SK-N-SH (cell line): ENCODE data around the gene LRRC45. TPM values are rescaled to one million over a fixed set of nuclear protein-coding genes. Genes with fewer than 3 reads are reported as not detected.

Source experiments
- CTCF ChIA-PET: fragments of 300-600, 350-600 bp; formaldehyde crosslinking; extraction: SDS; loops from one replicate; lab custom pipeline; 2021; lab: Yijun Ruan, JAX
- POLR2A ChIA-PET: fragments of 350-600 bp; sonication (Branson Sonifier 250); formaldehyde crosslinking; extraction: SDS; loops from one replicate; lab custom pipeline; 2020; ENCODE audit warnings: antibody characterized with exemption, inconsistent platforms; lab: Yijun Ruan, JAX
- DNase-seq: peaks from one replicate; pipeline ENCODE4 v3.0.0; 2012
- H2AFZ ChIP-seq: fragments of 200-600 bp; sonication (generic); 2 replicates; pipeline ENCODE4 v1.8.1; 2016; ENCODE audit warnings: antibody characterized with exemption, mild to moderate bottlenecking, low read depth
- H3F3A ChIP-seq: fragments of 200-600 bp; sonication (generic); replicated peaks from 2 replicates; pipeline ENCODE3; 2016; ENCODE audit warnings: antibody characterized with exemption, mild to moderate bottlenecking; ENCODE audit not compliant: insufficient read depth
- H3K27ac ChIP-seq, 2 experiments: fragments of 200-500 bp in 1 of 2; fragments of 200-600 bp in 1 of 2; sonication (Bioruptor generic) in 1 of 2; sonication (generic), shearing (Covaris generic) in 1 of 2; 2 replicates each; pipeline versions ENCODE4 v1.5.1 to v1.6.1; 2014 to 2016; ENCODE audit warnings: low read depth in 2 of 2, inconsistent platforms in 1 of 2, low read length in 1 of 2, mild to moderate bottlenecking in 1 of 2, mixed read lengths in 1 of 2
- H3K27me3 ChIP-seq: fragments of 200-600 bp; sonication (generic), shearing (Covaris generic); 2 replicates; pipeline ENCODE4 v1.6.1; 2016; ENCODE audit warnings: mixed run types; ENCODE audit not compliant: insufficient read depth
- H3K36me3 ChIP-seq, 2 experiments: fragments of 200-500 bp in 1 of 2; fragments of 200-600 bp in 1 of 2; sonication (Bioruptor generic) in 1 of 2; sonication (generic) in 1 of 2; replicated peaks in 1 of 2; 2 replicates each; pipeline versions ENCODE3 to v1.5.1; 2014 to 2016; ENCODE audit warnings: low read length in 1 of 2, mild to moderate bottlenecking in 1 of 2; ENCODE audit not compliant: insufficient read depth in 2 of 2, control insufficient read depth in 1 of 2
- H3K4me1 ChIP-seq, 2 experiments: fragments of 200-500 bp in 1 of 2; fragments of 200-600 bp in 1 of 2; sonication (Bioruptor generic) in 1 of 2; sonication (generic), shearing (Covaris generic) in 1 of 2; 2 replicates each; pipeline versions ENCODE4 v1.5.1 to v1.6.1; 2014 to 2016; ENCODE audit warnings: low read depth in 1 of 2, low read length in 1 of 2, mixed run types in 1 of 2; ENCODE audit not compliant: insufficient read depth in 2 of 2, control insufficient read depth in 1 of 2
- H3K4me2 ChIP-seq: fragments of 200-600 bp; sonication (generic), shearing (Covaris generic); 2 replicates; pipeline ENCODE4 v1.6.1; 2017; ENCODE audit warnings: mixed run types
- H3K4me3 ChIP-seq, 2 experiments: fragments of 200-500 bp in 1 of 2; fragments of 200-600 bp in 1 of 2; sonication (Bioruptor generic) in 1 of 2; sonication (generic), shearing (Covaris generic) in 1 of 2; 2 replicates each; pipeline versions ENCODE4 v1.5.1 to v1.8.1; 2014 to 2016; ENCODE audit warnings: low read depth in 2 of 2, inconsistent platforms in 1 of 2, low read length in 1 of 2, mild to moderate bottlenecking in 1 of 2, mixed read lengths in 1 of 2, moderate library complexity in 1 of 2
- H3K79me2 ChIP-seq: fragments of 200-600 bp; sonication (generic); 2 replicates; pipeline ENCODE4 v1.8.1; 2017; ENCODE audit warnings: mild to moderate bottlenecking; ENCODE audit not compliant: insufficient read depth
- H3K9ac ChIP-seq: fragments of 200-600 bp; sonication (generic); 2 replicates; pipeline ENCODE4 v1.6.1; 2017; ENCODE audit warnings: mixed run types
- H3K9me2 ChIP-seq: fragments of 200-600 bp; sonication (generic); 2 replicates; pipeline ENCODE4 v1.6.1; 2017; ENCODE audit warnings: mixed run types
- H3K9me3 ChIP-seq: fragments of 200-600 bp; sonication (generic); 2 replicates; pipeline ENCODE4 v1.6.1; 2017; ENCODE audit warnings: mixed run types, mild to moderate bottlenecking, moderate library complexity
- H4K20me1 ChIP-seq: fragments of 200-600 bp; sonication (generic); 2 replicates; pipeline ENCODE4 v1.6.1; 2017; ENCODE audit warnings: mild to moderate bottlenecking, mixed run types; ENCODE audit not compliant: insufficient read depth
- FOXJ3 ChIP-seq: sonication (generic); formaldehyde crosslinking; IDR thresholded peaks from 2 replicates; pipeline ENCODE4 v1.5.1; 2020; ENCODE audit warnings: mild to moderate bottlenecking, missing genetic modification reagents
- GABPA ChIP-seq: IDR thresholded peaks from 2 replicates; pipeline ENCODE4 v1.4.0; 2012; ENCODE audit warnings: low read depth, mild to moderate bottlenecking
- NFIC ChIP-seq: IDR thresholded peaks from 2 replicates; pipeline ENCODE4 v1.4.0; 2012; ENCODE audit warnings: borderline replicate concordance
- NRF1 ChIP-seq: IDR thresholded peaks from 2 replicates; pipeline ENCODE4 v1.6.1; 2012; ENCODE audit warnings: low read depth, mild to moderate bottlenecking, low read length
- POLR2AphosphoS5 ChIP-seq: IDR thresholded peaks from 2 replicates; pipeline ENCODE4 v1.6.1; 2012; ENCODE audit warnings: low read depth, low read length
- RXRA ChIP-seq: IDR thresholded peaks from 2 replicates; pipeline ENCODE4 v1.4.0; 2012; ENCODE audit warnings: low read depth, mild to moderate bottlenecking, borderline replicate concordance
- WGBS: methylation state at CpG from one replicate; pipeline ENCODE4 v1.1.6; 2017; ENCODE audit warnings: low lambda C conversion rate; 5-methylcytosine and 5-hydroxymethylcytosine counted together
- polyA plus RNA-seq, 3 experiments: library from polyadenylated mRNA; depleted of rRNA; stranded (reverse); fragments of >200 nt; gene quantifications; 2 replicates each; pipeline ENCODE4 v1.2.3, GENCODE V29; 2012
- TF ChIP-seq, protein P1 (sequence below): IDR thresholded peaks from 2 replicates; pipeline ENCODE4; 2012
- TF ChIP-seq, protein P2 (sequence below): IDR thresholded peaks from 2 replicates; pipeline ENCODE4 v1.4.0; 2012; ENCODE audit warnings: low read depth

LRRC45 gene
- polyA plus RNA-seq, 1 of the 3 experiments (the other 2 are of a cell fraction) = 31.5 TPM

DNA sequence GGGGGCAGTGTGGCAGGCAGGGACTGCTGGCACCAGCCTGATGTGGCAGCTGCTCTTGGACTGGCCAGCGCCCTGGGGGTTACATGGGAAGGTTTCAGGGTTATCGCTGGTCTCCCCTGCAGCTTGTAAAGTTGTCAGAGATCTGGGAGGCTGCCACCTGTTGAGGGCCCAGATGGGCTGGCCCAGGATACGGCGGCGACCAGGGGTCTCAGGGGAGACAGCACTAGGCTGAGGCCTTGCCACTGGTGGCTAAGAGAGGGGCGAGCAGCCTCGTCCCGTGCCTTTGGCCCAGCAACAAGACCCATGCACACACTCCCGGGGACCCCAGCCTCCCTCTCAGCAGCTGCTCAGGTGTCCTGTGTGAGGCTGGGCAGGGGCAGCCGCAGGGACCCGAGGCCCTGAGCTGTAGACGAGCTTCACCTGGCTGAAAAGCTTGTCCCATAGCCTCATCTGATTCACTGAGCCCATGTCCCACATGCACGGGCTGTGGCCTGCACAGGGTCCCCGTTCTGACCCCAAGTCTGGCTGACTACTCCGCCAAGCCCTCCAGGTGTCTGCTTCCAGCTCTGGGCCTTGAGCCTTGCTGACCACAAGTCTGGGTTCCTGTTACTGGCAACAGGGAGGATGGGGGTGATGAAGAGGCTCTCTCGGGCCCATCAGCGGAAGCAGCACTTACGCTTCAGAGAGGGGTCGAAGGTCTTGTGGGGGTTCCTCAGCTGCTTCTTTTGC is 36.3 kb downstream of the LRRC45 start:
- H3K9ac ChIP-seq = no peak overlapping the region
- no peak overlapping the region for H3K4me2 ChIP-seq
- no peaks in the 10 kb centered on the region for H3K9me2 ChIP-seq
- H3K79me2 ChIP-seq = peaks cover 17% of the 10 kb centered on the region; the same call in 1 of the 2 replicates
- no peak for DNase-seq
- peaks cover 33 to 96% of the 10 kb centered on the region in 2 experiments for H3K36me3 ChIP-seq
- no peak for TF ChIP-seq RXRA
- TF ChIP-seq, protein P1, sequence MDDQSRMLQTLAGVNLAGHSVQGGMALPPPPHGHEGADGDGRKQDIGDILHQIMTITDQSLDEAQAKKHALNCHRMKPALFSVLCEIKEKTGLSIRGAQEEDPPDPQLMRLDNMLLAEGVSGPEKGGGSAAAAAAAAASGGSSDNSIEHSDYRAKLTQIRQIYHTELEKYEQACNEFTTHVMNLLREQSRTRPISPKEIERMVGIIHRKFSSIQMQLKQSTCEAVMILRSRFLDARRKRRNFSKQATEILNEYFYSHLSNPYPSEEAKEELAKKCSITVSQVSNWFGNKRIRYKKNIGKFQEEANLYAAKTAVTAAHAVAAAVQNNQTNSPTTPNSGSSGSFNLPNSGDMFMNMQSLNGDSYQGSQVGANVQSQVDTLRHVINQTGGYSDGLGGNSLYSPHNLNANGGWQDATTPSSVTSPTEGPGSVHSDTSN = peak; percentile 27; the same call in 1 of the 2 replicates
- WGBS = 92% methylated on average over 11 of the region's 19 CpGs
- H2AFZ ChIP-seq = no peak overlapping the region
- peaks cover 2 to 14% of the 10 kb centered on the region in 2 experiments; a peak in 1 of 4 replicates for H3K4me1 ChIP-seq
- CTCF ChIA-PET = interaction anchor here (1.2 to 8.0 kb wide), 6 partner anchors 22 to 99 kb away, joined by 4 to 47 read pairs (median 8); partner anchors contain the start of genes DCXR and RAC3
- peaks cover 38% of the 10 kb centered on the region for H3F3A ChIP-seq
- H4K20me1 ChIP-seq = no peaks in the 10 kb centered on the region
- peak overlapping the region in 1 of 2 experiments; percentile 39; a peak in 1 of 4 replicates for H3K27ac ChIP-seq
- POLR2A ChIA-PET = interaction anchor here (0.6 to 2.2 kb wide), 10 partner anchors 11 to 205 kb away, joined by 3 to 7 read pairs (median 4); partner anchors contain the start of genes DCXR and RAC3
- no peak overlapping the region for H3K4me3 ChIP-seq
- H3K9me3 ChIP-seq = no peaks in the 10 kb centered on the region
- no peaks in the 10 kb centered on the region for H3K27me3 ChIP-seq

DNA sequence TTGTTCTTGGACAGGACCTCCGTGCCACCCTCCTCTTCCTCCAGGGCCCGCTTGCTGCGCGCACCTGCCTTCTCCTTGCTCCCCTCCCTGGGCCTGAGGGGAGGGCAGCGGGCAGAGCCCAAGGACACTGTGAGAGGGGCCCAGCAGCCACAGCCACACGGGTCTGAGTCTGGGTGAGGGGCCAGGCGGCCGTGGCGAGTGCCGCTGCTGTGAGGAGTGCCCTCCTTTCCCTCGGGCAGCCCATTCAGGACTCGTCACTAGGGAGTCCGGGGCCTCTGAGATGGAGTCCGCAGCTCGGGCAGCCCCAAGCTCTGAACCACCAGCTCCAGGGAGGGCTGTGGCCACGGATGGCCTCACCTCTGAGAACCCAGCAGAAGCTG is 36.9 kb downstream of the LRRC45 start:
- H3K9ac ChIP-seq = no peak overlapping the region
- peaks cover 6 to 20% of the 10 kb centered on the region in 2 experiments; a peak in 2 of 4 replicates for H3K4me1 ChIP-seq
- no peak for DNase-seq
- H3K9me3 ChIP-seq = no peaks in the 10 kb centered on the region
- peaks cover 28 to 91% of the 10 kb centered on the region in 2 experiments for H3K36me3 ChIP-seq
- H4K20me1 ChIP-seq = no peaks in the 10 kb centered on the region
- H3K79me2 ChIP-seq = peaks cover 17% of the 10 kb centered on the region; the same call in 1 of the 2 replicates
- ChIA-PET POLR2A (interaction anchor here (1.0 to 2.2 kb wide), 5 partner anchors 9 to 30 kb away, joined by 3 to 7 read pairs (median 4); partner anchors contain the start of gene DCXR), CTCF (interaction anchor here (2.0 to 8.0 kb wide), 5 partner anchors 22 to 100 kb away, joined by 5 to 47 read pairs (median 8); partner anchors contain the start of genes DCXR and RAC3)
- H3F3A ChIP-seq = peaks cover 38% of the 10 kb centered on the region
- H3K27ac ChIP-seq = no peak overlapping the region; a peak in 1 of 4 replicates
- H3K9me2 ChIP-seq = no peaks in the 10 kb centered on the region
- H3K4me2 ChIP-seq = no peak overlapping the region
- no peak overlapping the region for H3K4me3 ChIP-seq
- H2AFZ ChIP-seq = no peak overlapping the region
- TF ChIP-seq POLR2AphosphoS5 (peak; percentile 41), GABPA (no peak), NRF1 (no peak), NFIC (no peak), FOXJ3 (CRISPR knock-in tag) (no peak)
- TF ChIP-seq, protein P2, sequence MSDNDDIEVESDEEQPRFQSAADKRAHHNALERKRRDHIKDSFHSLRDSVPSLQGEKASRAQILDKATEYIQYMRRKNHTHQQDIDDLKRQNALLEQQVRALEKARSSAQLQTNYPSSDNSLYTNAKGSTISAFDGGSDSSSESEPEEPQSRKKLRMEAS = no peak
- TF ChIP-seq, protein P1 = 0 out of 2 replicates have a peak, but pooled peaks have one; percentile 3
- 96% methylated on average over 13 of the region's 16 CpGs for WGBS
- H3K27me3 ChIP-seq = no peaks in the 10 kb centered on the region
